Sigmoid colon (tissue), 4 donors: ENCODE results near the gene DSCAM.

ENCODE experiments used
- EP300 ChIP-seq, 4 donors: sonication (generic); formaldehyde crosslinking; IDR thresholded peaks; one replicate each; pipeline ENCODE4 v1.6.1; 2017; ENCODE audit warnings: antibody characterized with exemption in 4 of 4
- POLR2A ChIP-seq, 2 donors: fragments of 450-650 bp; IDR thresholded peaks; one replicate each; pipeline ENCODE4 v1.6.1; 2016; ENCODE audit warnings: antibody characterized with exemption in 2 of 2, mild to moderate bottlenecking in 2 of 2, moderate library complexity in 2 of 2
- POLR2AphosphoS5 ChIP-seq, 4 donors: sonication (generic); formaldehyde crosslinking; IDR thresholded peaks; one replicate each; pipeline ENCODE4 v1.6.1; 2017; ENCODE audit warnings: antibody characterized with exemption in 4 of 4
- TF ChIP-seq, protein P1 (sequence below), 4 experiments: fragments of 450-650 bp in 3 of 4; fragments of 200-600 bp in 1 of 4; IDR thresholded peaks; one replicate each; pipeline ENCODE4 v1.5.1; 2016 to 2019; ENCODE audit warnings: antibody characterized with exemption in 4 of 4, mild to moderate bottlenecking in 3 of 4, moderate library complexity in 2 of 4

DNA sequence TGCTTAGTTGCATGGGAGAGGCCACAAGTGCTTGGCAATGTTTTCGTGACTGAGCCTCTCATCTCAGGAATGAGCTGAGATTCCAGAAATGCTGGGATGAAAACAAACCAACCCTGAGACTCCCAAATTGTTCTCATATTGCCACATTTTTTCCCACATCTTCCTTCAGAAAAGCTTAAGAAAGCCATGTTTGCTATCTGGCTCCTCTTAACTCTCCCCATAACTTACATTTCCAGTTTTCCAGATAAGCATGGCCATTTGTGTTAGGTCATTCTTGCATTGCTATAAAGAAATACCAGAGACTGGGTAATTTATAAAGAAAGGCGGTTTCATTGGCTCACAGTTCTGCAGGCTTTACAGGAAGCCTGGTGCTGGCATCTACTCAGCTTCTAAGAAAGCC, 17.2 kb downstream of the DSCAM start:
- TF ChIP-seq, protein P1, sequence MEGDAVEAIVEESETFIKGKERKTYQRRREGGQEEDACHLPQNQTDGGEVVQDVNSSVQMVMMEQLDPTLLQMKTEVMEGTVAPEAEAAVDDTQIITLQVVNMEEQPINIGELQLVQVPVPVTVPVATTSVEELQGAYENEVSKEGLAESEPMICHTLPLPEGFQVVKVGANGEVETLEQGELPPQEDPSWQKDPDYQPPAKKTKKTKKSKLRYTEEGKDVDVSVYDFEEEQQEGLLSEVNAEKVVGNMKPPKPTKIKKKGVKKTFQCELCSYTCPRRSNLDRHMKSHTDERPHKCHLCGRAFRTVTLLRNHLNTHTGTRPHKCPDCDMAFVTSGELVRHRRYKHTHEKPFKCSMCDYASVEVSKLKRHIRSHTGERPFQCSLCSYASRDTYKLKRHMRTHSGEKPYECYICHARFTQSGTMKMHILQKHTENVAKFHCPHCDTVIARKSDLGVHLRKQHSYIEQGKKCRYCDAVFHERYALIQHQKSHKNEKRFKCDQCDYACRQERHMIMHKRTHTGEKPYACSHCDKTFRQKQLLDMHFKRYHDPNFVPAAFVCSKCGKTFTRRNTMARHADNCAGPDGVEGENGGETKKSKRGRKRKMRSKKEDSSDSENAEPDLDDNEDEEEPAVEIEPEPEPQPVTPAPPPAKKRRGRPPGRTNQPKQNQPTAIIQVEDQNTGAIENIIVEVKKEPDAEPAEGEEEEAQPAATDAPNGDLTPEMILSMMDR (IDR thresholded peaks at IDR 0.05): no peak
- TF ChIP-seq POLR2A (IDR thresholded peaks at IDR 0.05) (no peak), POLR2AphosphoS5 (IDR thresholded peaks at IDR 0.05) (no peak), EP300 (IDR thresholded peaks at IDR 0.05) (no peak)
